Endothelial cell of umbilical vein (primary cell): ENCODE results near the gene SLC47A1.

Source experiments
- CTCF ChIP-seq, 2 donors: IDR thresholded peaks; 1 replicate in 1 of 2; 2 replicates in 1 of 2; pipeline ENCODE4 v1.5.1; 2011; ENCODE audit warnings: low read length in 2 of 2, mild to moderate bottlenecking in 2 of 2, moderate library complexity in 2 of 2, control low read depth in 1 of 2, inconsistent platforms in 1 of 2, low read depth in 1 of 2; ENCODE audit not compliant: insufficient read depth in 1 of 2; ENCODE audit errors: extremely low read depth in 1 of 2
- EZH2 ChIP-seq: IDR thresholded peaks from 2 replicates; pipeline ENCODE4 v1.6.1; 2012; ENCODE audit warnings: borderline replicate concordance, low read depth, mild to moderate bottlenecking, moderate library complexity, low read length, inconsistent platforms; ENCODE audit not compliant: severe bottlenecking
- MYC ChIP-seq: IDR thresholded peaks from one replicate; pipeline ENCODE4 v1.6.1; 2011; ENCODE audit warnings: mild to moderate bottlenecking, low read depth, low read length
- TF ChIP-seq, protein P1 (sequence below): IDR thresholded peaks from 2 replicates; pipeline ENCODE4 v1.6.1; 2011; ENCODE audit not compliant: insufficient read depth, insufficient read length

- TF ChIP-seq CTCF (IDR thresholded peaks at IDR 0.05; ENCODE audit: extremely low read depth in 1 of 2, insufficient read depth in 1 of 2, low read depth in 1 of 2, low read length in 2 of 2) (no peak), MYC (no peak), EZH2 (no peak)
- TF ChIP-seq, protein P1, sequence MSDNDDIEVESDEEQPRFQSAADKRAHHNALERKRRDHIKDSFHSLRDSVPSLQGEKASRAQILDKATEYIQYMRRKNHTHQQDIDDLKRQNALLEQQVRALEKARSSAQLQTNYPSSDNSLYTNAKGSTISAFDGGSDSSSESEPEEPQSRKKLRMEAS: no peak
Observed at GRCh38 chr17:19541445-19541844, 7.8 kb downstream of the SLC47A1 start.
